ENCODE results near the gene LRPAP1. TPM values are rescaled to one million over a fixed set of nuclear protein-coding genes. Genes with fewer than 3 reads are reported as not detected.
"Not testable (repeated sequence)": the region's sequence is repeated elsewhere in the genome, so short reads cannot be mapped to it uniquely, and the experiment has no call there.

Gene LRPAP1
- total and polyA plus RNA-seq, 10 donors, result 28.1 to 131 (median 112) TPM

DNA sequence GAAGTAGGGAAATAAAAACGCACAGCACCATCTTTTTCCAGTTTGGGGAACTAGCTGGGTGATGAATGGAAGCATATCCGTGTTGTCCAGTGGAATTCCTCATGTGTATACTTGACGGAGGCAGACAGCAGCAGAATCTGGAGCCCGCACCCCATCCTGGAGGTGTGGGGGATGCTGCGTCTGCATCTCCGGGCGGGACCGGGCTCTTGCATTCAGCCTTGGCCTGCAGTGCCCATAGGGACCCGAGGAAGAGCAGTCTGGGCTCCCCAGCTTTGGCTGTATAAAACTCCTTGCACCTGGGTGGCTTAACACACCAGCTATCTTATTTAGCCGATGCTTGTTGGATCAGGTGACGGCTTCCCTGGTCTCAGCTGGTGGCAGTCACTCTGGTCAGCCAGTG is 39.7 kb upstream of the LRPAP1 start:
- intact Hi-C loops (cut with DNase I; ENCODE audit: low total_unique reads), result no loop called here

DNA sequence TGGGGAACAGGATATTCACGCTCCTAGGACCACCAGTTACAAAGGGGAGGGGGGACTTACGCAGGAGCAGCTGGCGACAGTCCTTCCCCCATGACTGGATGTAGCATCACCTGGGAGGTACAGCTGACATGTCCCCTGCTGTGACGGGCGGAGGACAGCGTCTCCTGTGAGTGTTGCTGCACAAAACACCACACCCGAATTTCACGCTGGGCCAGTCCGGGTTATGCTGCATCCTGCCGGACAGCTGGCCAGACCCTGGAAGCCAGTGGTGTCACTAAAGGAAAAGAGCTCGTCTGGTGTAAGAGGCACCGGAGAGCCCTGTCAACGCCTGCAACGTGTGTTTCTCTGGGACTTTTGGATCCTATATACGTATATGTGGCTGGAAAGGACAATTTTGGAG is 38.7 kb upstream of the LRPAP1 start:
- H3K27ac ChIP-seq; H3K4me3 ChIP-seq; H3K27me3 ChIP-seq (replicated peaks in 1 of 7); H3K36me3 ChIP-seq; H3K9me3 ChIP-seq; H3K4me1 ChIP-seq; DNase-seq; intact Hi-C loops (cut with DNase I; ENCODE audit: low total_unique reads): not testable (repeated sequence)
- WGBS, 5 donors, result 69 to 83% (median 74%) methylated on average over 15 of the region's 15 CpGs

More for the DNA sequence above, 39.7 kb upstream of the LRPAP1 start:
- H3K9me3 ChIP-seq, result no peaks in the 10 kb centered on the region
- H3K4me1 ChIP-seq, result no peaks in the 10 kb centered on the region
- peaks cover 0 to 8% (median 0%) of the 10 kb centered on the region in 7 donors for H3K27me3 ChIP-seq (replicated peaks in 1 of 7)
- WGBS, 5 donors, result 86 to 90% (median 90%) methylated on average over 11 of the region's 11 CpGs
- no peak for DNase-seq
- no peaks in the 10 kb centered on the region for H3K36me3 ChIP-seq
- no peak overlapping the region for H3K4me3 ChIP-seq
- TF ChIP-seq, protein P1, sequence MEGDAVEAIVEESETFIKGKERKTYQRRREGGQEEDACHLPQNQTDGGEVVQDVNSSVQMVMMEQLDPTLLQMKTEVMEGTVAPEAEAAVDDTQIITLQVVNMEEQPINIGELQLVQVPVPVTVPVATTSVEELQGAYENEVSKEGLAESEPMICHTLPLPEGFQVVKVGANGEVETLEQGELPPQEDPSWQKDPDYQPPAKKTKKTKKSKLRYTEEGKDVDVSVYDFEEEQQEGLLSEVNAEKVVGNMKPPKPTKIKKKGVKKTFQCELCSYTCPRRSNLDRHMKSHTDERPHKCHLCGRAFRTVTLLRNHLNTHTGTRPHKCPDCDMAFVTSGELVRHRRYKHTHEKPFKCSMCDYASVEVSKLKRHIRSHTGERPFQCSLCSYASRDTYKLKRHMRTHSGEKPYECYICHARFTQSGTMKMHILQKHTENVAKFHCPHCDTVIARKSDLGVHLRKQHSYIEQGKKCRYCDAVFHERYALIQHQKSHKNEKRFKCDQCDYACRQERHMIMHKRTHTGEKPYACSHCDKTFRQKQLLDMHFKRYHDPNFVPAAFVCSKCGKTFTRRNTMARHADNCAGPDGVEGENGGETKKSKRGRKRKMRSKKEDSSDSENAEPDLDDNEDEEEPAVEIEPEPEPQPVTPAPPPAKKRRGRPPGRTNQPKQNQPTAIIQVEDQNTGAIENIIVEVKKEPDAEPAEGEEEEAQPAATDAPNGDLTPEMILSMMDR (IDR thresholded peaks at IDR 0.05 in 8 of 11, conservative IDR thresholded peaks at IDR 0.05 in 3 of 11), result no peak
- TF ChIP-seq POLR2AphosphoS5 (IDR thresholded peaks at IDR 0.05) (no peak), POLR2A (IDR thresholded peaks at IDR 0.05) (no peak)
- H3K27ac ChIP-seq, result no peak overlapping the region

DNA sequence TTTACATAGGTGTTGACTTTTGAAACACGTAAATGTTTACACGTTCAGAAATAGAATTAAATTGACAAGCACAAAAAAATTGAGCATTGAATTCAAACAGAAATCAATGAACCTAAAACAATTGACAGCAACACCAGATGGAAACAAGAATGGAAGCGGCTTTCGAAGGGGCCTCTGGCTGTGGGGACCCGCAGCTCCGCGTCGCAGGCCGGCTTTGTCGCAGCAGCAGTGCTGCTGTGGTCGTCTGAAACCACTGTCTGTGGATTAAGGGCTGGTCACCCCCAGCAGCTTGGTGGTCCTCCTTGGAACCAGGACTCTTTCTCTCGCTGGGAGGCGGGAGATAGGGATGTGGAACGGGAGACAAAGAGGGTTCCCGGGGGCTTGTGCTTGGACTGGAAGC is 37.4 kb upstream of the LRPAP1 start:
- DNase-seq; H3K4me1 ChIP-seq; H3K36me3 ChIP-seq; H3K9me3 ChIP-seq; H3K27me3 ChIP-seq (replicated peaks in 1 of 7); H3K27ac ChIP-seq; H3K4me3 ChIP-seq; intact Hi-C loops (cut with DNase I; ENCODE audit: low total_unique reads): not testable (repeated sequence)
- WGBS, 5 donors, result 82 to 90% (median 87%) methylated on average over 9 to 14 of the region's 15 CpGs

DNA sequence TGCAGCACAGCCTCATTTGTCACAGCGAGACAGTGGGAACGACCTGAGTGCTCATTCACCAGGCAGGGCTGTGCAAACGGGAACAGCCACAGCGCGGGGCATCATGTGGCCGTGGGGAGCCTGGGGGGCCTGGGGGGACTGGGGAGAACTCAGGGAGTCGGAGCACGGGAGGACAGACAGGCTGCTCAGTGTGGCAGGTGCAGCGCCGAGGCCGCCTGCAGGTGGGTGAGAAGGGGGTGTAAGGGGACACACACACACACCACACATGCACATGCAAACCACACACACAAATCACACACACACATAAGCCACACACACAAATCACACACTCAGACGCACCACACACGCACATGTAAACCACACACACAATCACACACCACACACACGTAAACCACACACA is 34.5 kb upstream of the LRPAP1 start:
- H3K27me3 ChIP-seq (replicated peaks in 1 of 7); H3K36me3 ChIP-seq; H3K9me3 ChIP-seq; H3K27ac ChIP-seq; DNase-seq; H3K4me3 ChIP-seq; intact Hi-C loops (cut with DNase I; ENCODE audit: low total_unique reads); H3K4me1 ChIP-seq: not testable (repeated sequence)
- 68 to 88% (median 75%) methylated on average over 6 to 14 of the region's 14 CpGs for WGBS, 5 donors

DNA sequence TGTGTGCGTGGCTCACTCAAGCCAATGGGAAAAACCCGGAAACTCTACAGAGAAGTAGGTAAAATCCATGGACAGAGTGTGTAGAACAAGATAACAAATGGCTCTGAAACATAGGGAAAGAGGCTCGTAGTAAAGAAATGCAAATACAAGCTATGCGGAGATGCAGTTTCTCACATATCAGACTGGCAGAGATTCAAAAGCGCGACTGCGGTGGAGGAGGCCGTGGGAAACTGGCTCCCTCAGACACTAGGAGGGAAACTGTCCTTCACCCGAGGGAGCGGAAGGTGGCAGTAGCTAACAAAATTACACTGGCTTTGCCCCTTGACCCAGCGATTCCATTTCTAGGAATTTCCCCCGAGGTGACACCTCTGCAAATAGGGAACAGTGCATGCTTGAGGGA is 34.1 kb upstream of the LRPAP1 start:
- H3K9me3 ChIP-seq; DNase-seq; H3K4me3 ChIP-seq; H3K27ac ChIP-seq; H3K36me3 ChIP-seq; intact Hi-C loops (cut with DNase I; ENCODE audit: low total_unique reads); H3K4me1 ChIP-seq; H3K27me3 ChIP-seq (replicated peaks in 1 of 7): not testable (repeated sequence)
- WGBS, 5 donors, result 48 to 57% (median 54%) methylated on average over 8 to 10 of the region's 12 CpGs
- TF ChIP-seq, protein P1 (IDR thresholded peaks at IDR 0.05 in 8 of 11, conservative IDR thresholded peaks at IDR 0.05 in 3 of 11), result peak in 3 of 11 experiments; percentile 16 to 22 (median 17)

DNA sequence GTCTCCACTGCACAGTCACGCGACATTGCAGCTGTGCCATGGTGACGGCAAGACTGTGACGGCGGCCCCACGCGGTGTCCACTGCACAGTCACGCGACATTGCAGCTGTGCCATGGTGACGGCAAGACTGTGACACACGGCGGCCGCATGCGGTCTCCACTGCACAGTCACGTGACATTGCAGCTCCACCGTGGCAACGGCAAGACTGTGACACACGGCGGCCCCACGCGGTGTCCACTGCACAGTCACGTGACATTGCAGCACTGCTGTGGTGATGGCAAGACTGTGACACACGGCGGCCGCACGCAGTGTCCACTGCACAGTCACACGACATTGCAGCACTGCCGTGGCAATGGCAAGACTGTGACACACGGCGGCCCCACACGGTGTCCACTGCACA is 32.7 kb upstream of the LRPAP1 start:
- H3K27me3 ChIP-seq (replicated peaks in 1 of 7); DNase-seq; H3K27ac ChIP-seq; H3K4me3 ChIP-seq; intact Hi-C loops (cut with DNase I; ENCODE audit: low total_unique reads); H3K9me3 ChIP-seq; H3K36me3 ChIP-seq; H3K4me1 ChIP-seq: not testable (repeated sequence)
- 89 to 96% (median 95%) methylated on average over 8 to 31 of the region's 31 CpGs for WGBS, 5 donors

Data from spleen (tissue), 11 donors.